ENCODE data around the gene WNK2.
A peak's percentile ranks its signal among the peaks of the same experiment; 100 is the strongest.
"Not testable (repeated sequence)": the region's sequence is repeated elsewhere in the genome, so short reads cannot be mapped to it uniquely, and the experiment has no call there.

Gene WNK2

DNA sequence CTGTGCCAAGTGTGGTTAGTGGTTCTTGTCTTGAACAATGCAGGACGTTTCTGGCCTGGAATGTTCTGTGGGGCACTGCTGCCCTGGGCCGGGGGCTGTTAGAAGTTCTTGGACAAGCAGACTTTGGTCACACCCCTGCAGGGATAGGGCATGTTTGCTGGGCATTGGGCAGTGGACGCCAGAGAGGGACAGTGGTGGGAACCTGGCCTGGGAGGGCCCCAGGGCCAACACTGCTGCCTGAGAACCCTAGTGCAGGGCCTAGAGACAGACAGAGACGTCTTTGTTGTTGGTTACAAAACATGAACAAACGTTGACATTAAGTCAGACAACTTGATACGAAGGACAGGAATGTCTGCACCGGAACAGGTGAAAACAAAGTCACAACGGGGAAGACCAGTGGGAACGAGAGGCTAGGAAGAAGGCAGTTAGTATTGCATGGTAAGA lies 57.0 kb downstream of the WNK2 start:
- no peak for DNase-seq

- DNase-seq: no peak
Measured at GRCh38 chr9:93243112-93243511, 59.2 kb downstream of the WNK2 start.

DNA sequence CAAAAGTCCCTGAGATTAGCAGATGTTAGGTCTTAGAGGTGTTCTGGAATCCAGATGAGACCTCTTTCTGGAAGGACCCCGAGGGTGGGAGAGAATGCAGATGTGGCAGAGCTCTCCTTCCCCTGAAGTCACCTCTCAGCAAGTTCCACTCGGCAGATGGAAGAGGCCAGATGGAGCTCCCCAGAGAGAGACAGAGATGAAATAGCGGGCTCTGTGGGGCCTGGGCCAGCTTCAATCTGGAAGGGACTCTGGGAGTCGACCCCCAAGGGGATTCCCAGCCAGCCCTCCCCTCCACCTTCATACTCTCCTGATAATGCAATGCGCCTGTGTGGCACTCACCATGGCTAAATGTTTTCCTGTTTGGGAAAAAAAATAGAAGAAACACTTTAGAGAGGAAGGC lies 60.2 kb downstream of the WNK2 start:
- DNase-seq: no peak

DNA sequence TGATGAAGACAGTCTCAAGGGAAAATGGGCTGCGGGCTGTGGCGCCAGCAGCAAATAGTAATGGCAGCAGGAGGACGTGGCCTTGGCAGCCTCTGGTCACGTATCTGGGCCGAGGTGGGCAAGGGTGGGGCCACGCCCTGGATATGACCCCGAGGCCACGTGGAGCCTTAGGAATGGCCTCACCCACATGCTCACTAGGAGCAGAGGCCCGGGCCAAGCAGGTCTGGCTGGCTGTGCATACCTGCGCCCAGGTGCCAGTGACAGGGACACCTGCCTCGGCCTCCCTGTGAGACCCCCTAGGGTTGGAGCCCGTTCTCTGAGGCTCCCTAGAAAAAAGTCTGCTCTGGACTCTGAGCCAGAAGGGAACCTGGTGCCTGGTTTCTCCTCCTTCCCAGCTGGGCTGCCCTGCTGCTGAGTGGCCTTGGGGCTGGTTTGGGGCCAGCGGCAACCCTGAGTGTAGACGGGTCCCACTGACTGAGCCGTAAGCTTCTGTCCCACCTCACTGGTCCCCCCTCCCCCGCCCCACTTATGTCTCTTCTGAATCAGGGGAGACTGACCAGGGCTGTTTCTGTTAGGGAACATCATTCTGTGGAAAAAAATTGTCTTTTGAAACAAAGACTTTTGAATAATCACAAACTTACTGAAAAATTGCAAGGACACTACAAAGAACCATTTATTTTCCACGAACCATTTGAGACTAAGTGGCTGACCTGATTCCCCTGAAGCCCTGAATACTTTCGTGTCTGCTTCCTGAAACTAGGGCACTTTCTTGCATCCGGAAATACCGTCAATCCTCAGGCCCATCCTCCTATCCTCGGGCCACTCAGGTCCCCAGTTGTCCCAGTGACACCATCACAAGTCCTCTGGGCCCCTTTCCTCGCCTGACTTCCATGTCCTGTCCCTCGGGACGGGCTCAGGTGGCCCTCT lies 60.8 kb downstream of the WNK2 start:
- no peak for DNase-seq

DNA sequence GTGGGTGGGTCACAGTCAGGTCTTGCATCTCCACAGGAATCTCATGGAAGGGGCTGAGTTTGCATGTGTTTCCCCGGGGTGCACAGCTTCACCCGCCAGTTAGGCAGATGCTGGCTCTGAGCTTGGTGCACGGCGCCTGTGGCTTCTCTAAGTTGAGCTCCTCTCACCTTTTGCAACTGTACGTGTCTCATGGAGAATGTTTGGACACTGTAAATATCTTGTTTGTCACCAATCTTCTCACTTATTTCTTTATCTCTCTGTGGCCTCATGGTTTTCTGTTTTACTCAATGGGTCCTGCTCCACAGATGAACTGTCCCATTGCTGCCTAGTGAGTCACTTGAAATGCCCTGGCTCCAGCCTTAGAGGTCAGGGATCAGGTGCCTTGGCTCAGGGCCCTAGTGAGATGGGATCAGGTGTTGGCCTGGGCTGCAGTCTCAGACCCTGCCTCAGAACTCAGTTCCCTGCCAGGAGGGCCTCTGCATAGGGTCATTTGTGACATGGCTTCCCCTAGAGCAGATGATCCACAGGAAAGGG lies 61.6 kb downstream of the WNK2 start:
- no peak for DNase-seq

DNA sequence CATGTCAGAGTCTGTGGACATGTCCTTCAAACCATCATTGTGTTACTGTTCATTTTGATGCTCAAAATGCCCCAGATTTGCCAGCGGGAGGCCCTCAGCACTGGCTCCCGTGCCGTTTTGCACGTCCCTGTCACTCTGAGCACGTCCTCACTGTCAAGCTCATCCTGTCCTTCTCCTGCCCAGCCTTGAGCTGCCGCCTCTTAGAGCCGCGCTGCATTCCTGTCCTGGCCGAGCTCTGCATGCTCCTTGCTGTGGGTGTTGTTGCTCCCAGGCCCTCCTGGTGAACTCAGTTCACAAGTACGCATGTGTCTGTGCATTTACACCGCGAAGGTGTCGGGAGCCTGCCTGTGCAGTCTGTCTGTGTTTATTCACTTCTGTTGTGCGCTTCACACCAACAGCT lies 62.2 kb downstream of the WNK2 start:
- no peak for DNase-seq

GRCh38 chr9:93246526-93246925 lies 62.6 kb downstream of the WNK2 start:
- DNase-seq: no peak

DNA sequence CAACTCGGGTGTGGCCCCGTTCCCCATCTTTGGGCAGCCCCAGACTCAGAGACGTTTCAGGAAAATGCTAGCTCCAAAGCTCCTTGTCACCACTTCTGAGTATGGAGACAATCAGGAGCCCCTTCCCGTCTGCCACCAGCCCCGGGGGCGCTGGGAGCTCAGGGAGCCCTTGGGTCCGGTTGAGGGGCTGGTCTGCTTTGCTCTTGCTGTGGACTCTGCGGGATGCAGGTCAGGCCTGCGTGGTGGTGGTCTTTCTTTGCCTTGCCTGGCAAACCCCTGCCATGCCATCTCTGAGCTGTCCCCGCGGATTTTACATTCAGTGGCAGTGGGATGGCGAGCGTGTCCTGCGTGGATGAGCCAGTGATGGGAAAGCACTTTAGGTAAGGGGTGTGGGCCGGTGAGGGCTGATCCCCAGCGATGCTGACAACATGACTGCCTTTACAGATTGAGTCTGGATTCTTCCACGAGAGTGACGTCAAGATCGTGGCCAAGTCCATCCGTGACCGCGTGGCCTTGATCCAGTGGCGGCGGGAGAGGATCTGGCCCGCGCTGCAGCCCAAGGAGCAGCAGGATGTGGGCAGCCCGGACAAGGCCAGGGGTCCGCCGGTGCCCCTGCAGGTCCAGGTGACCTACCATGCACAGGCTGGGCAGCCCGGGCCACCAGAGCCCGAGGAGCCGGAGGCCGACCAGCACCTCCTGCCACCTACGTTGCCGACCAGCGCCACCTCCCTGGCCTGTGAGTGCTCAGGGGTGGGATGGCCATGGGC lies 63.3 kb downstream of the WNK2 start:
- DNase-seq: no peak

DNA sequence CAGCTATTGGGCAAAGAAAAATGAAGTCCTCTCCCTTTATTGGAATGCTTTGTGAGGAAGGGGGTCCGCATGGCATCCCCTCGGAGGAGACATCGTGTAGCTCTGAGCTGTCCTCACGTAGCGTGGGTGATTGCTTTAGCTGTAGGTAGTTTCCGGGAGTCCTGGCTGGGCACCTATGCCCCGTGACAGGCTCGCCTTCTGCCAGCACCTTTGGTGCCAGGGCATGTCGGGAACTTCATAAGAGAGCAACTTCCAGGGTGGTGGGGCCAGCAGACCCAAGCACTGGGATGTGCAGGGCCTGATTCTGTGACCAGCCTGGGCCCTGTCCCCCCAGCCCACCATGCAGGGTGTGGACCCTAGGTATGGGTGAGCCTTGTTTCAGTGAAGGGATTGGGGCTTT lies 64.0 kb downstream of the WNK2 start:
- no peak for DNase-seq

DNA sequence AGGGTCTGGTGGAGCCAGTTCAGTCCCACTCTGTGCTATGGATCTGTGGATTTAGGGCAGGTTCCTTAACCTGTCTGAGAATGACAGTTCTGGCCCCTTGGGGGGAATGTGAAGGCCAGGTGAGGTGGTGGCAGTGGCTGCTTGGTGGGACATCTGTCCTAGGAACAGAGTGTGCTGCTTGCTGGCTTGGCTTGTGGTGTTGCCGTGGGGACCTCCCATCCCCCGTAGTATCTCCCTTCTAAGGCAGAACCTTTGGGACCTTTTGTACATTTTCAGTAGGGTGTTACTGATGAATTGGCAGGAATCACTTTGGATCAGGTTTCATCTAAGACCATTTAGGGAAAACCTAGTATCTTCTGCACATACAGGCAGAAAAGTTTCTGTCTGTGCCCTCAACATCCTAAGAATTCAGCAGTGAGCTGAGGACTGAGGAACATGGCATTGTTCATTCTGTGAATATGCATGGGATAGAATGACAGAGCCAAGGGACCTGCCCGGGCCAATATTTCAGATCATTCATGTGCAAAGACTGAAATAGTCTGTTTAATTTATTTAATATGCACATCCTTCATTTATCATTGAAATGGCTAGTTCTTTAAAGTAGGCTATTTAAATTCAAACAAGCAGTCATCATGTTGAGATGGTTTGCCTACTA lies 64.6 kb downstream of the WNK2 start:
- DNase-seq: no peak

GRCh38 chr9:93250185-93250584 lies 66.2 kb downstream of the WNK2 start:
- no peak for DNase-seq

DNA sequence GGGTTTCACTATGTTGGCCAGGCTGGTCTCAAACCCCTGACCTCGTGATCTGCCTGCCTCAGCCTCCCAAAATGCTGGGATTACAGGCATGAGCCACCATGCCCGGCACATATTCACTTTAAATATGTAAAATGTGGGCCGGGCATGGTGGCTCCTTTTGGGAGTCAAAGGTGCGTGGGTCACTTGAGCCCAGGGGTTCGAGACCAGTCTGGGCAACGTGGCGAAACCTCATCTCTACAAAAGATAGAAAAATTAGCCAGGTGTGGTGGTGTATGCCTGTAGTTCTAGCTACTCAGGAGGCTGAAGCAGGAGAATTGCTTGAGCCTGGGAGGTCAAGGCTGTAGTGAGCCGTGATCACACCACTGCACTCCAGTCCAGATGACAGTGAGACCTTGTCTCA lies 67.4 kb downstream of the WNK2 start:
- DNase-seq: not testable (repeated sequence)

DNA sequence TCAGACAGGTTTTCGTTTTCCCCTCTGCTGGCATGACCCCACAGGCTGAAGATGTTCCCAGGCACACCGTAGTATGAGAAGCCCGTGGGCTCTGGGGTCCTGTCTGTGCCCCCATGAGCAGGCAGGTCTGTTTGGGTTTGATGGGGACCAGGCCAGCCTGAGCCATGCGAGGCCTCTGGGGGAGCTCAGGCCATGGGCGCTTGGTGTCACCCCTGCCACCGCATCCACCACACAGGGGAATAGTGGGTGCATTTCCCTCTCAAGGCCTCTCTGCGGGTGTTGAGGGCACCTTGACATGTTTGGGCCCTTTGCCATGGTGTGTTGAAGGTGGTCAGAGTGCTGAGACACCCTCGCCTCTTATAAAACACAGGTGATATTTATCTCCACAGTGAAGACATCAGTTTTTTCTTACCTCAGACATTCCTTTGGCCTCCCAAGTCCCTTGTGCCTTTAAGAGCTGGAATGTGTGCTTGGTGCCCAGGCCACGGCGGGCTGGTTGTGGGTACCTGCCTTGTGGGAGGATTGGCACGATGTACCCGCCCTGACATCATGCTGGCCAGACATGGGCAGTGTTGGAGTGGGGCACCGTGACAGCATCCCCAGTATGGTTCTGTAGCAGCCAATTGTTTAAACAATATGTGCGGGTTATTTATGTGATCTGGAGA lies 68.3 kb downstream of the WNK2 start:
- no peak for DNase-seq

DNA sequence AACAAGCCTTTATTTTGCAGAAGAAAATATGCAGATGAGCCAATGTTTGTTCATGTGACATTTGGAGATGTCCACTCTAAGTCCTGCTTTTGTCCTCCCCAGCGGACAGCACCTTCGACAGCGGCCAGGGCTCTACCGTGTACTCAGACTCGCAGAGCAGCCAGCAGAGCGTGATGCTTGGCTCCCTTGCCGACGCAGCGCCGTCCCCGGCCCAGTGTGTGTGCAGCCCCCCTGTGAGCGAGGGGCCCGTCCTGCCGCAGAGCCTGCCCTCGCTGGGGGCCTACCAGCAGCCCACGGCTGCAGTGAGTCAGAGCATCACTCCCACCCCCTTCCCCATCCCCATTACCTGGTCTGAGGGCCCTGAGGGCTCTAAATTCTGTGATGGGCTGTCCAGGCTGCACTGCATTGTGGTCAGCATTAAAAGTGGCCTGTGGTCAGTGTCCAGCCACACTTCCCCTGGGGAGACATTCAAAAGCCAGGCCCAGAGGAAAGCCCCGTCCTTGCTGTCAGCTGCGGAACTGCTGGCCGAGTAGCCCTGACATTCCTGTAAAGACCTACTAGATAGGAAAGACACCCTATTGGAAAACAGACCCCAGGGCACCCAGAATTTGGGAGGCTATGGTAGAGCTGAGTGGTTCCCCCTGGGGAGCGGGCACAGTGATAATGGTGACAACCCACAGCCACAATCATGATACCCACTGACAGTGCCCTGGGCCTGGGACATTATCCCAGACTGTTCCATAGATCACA lies 69.0 kb downstream of the WNK2 start:
- no peak for DNase-seq

DNA sequence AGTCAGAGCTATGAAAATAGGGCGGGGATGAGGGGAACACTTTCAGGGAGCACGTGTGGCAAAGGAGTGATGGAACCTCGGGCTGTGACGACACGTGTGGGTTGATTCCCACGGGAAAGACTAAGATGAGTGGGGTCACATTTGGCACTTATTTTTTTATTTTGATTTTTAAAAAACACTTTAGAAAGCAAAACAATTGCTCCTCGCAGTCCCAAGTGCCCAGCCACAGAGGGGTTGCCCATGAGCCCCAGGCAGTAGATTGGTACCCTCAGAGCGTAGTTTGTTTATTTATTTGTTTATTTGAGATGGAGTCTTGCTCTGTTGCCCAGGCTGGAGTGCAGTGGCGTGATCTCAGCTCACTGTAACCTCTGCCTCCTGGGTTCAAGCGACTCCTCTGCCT lies 69.7 kb downstream of the WNK2 start:
- no peak for DNase-seq

GRCh38 chr9:93254061-93254481 lies 70.1 kb downstream of the WNK2 start:
- DNase-seq: no peak

GRCh38 chr9:93254806-93255493 lies 71.0 kb downstream of the WNK2 start:
- DNase-seq: peak; percentile 40

DNA sequence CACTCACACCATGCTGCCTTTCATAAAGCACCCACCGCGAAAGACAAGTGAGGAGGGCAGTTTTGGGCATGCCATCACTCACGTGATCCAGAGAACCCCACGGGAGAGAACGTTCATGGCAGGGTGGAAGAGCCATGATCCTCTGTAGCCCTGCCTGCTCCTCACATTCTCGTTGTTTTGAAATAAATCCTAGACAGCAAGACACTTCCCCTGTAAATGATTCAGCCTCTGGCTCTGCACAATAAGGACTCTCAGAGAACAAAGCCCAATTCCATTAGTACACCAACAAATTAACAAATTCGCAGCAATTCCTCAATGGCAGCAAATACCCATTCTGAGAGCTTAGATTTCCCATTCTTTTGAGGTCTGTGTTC lies 71.5 kb downstream of the WNK2 start:
- no peak for DNase-seq

DNA sequence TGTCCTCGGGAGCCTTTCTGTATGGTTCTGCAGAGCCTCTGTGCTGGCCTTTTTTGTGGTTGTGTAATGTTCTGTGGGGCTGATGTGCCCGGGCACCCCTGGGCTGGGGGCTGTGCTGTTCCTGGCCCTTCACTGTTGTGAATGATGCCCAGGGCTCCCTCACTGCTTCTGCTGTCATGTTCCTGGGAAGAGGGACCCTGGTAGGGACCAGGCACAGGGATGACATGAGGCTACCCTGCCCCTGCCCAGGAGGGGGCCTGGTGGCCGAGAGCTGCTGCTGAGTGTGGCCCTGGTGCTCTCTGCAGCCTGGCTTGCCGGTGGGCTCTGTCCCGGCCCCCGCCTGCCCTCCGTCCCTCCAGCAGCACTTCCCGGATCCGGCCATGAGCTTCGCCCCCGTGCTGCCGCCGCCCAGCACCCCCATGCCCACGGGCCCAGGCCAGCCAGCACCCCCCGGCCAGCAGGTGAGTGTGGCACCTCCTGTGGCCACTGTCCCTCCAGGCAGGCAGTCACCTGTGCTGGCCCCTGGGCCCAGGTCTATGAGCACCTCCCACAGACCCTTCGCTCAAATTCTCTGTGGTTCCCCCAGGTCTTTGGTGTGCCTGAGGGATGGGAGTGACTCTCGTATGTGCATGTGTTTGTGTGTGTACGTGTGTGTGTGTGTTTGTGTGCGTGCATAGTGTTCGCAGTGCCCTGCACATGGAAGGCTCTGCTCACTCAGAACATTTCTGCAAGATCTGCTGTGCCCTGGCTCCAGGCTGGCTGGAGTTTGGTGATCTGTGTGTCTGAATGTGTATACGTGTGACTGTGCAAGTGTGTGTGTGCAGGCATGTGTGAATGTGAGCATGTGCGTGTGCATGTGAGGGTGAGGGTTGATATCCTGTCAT lies 72.3 kb downstream of the WNK2 start:
- DNase-seq: no peak
